ENCODE data around the gene TMIGD2. TPM values are rescaled to one million over a fixed set of nuclear protein-coding genes. Genes with fewer than 3 reads are reported as not detected.

Gene TMIGD2
- total RNA-seq (2014; rRNA removed; shearing (Covaris generic)), result not detected in 2 replicates

DNA sequence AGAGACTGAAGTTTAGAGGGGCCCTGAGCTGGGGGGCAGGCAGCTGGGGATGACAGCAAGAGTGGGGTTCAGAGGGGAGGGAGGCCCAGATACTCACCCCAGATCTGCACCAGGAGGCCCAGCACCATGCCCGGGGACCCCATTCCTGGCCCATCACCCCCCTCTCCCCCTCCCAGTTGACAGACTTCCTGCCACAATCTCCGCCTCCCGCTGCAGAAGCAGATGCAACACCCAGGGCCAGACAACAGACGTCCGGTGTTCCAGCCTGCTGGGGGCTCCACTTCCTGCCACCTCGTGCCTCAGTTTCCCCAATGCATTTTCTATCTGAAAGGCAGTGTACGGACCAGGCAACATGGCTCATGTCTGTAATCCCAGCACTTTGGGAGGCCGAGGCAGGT lies at the start of gene TMIGD2:
TSS of gene TMIGD2 (minus strand) at position 147 of the 398 bp plus-strand sequence. CDS start at position 143, 4 bp downstream.

GRCh38 chr19:4343370-4344307 lies 41.5 kb upstream of the TMIGD2 start, which contains the start of gene MPND:
Gene MPND, plus strand, starts transcription at chr19:4343562. Its CDS starts 32 bp downstream, at chr19:4343594.

GRCh38 chr19:4338441-4339355 lies 36.5 kb upstream of the TMIGD2 start, which contains the start of gene STAP2:
Gene STAP2, minus strand, starts transcription at chr19:4338827. Its CDS starts 74 bp downstream, at chr19:4338753.

GRCh38 chr19:4304538-4305256 lies 2.5 kb upstream of the TMIGD2 start, which contains the start of gene FSD1:
Gene FSD1, plus strand, starts transcription at chr19:4304598. Its CDS starts 149 bp downstream, at chr19:4304747.

GRCh38 chr19:4278419-4279266 lies 23.5 kb downstream of the TMIGD2 start, which contains the start of gene SHD:
Gene SHD, plus strand, starts transcription at chr19:4279266. Its CDS starts 798 bp downstream, at chr19:4280064.

GRCh38 chr19:4246767-4247593 lies 55.2 kb downstream of the TMIGD2 start, which contains the start of gene YJU2:
Gene YJU2, plus strand, starts transcription at chr19:4247080. Its CDS starts 67 bp downstream, at chr19:4247147.

Other genes starting within 250 kb of the TMIGD2 start
- gene ZBTB7A, start 235.5 kb downstream of the TMIGD2 start, total RNA-seq (2014; rRNA removed; shearing (Covaris generic)), result 19.4 and 25.3 TPM in 2 replicates
- 135 and 145 TPM in 2 replicates for gene MAP2K2, start 178.3 kb downstream of the TMIGD2 start, total RNA-seq (2014; rRNA removed; shearing (Covaris generic))
- not detected in 2 replicates for gene CREB3L3, start 148.8 kb downstream of the TMIGD2 start, total RNA-seq (2014; rRNA removed; shearing (Covaris generic))
- 26.9 and 28.0 TPM in 2 replicates for gene SIRT6, start 119.8 kb downstream of the TMIGD2 start, total RNA-seq (2014; rRNA removed; shearing (Covaris generic))
- 0.49 and 0.80 TPM in 2 replicates for gene ANKRD24, start 119.7 kb downstream of the TMIGD2 start, total RNA-seq (2014; rRNA removed; shearing (Covaris generic))
- gene EBI3, start 72.9 kb downstream of the TMIGD2 start, total RNA-seq (2014; rRNA removed; shearing (Covaris generic)), result 1.8 and 4.5 TPM in 2 replicates
- 48.2 and 48.4 TPM in 2 replicates for gene YJU2, start 55.3 kb downstream of the TMIGD2 start, total RNA-seq (2014; rRNA removed; shearing (Covaris generic))
- not detected in 2 replicates for gene SHD, start 23.1 kb downstream of the TMIGD2 start, total RNA-seq (2014; rRNA removed; shearing (Covaris generic))
- gene FSD1, start 2.2 kb upstream of the TMIGD2 start, total RNA-seq (2014; rRNA removed; shearing (Covaris generic)), result 46.5 and 48.8 TPM in 2 replicates
- 7.2 and 7.9 TPM in 2 replicates for gene STAP2, start 36.4 kb upstream of the TMIGD2 start, total RNA-seq (2014; rRNA removed; shearing (Covaris generic))
- 5.1 and 7.1 TPM in 2 replicates for gene MPND, start 41.2 kb upstream of the TMIGD2 start, total RNA-seq (2014; rRNA removed; shearing (Covaris generic))
- gene SH3GL1, start 98.2 kb upstream of the TMIGD2 start, total RNA-seq (2014; rRNA removed; shearing (Covaris generic)), result 79.5 and 85.0 TPM in 2 replicates
- 65.7 and 78.7 TPM in 2 replicates for gene CHAF1A, start 100.3 kb upstream of the TMIGD2 start, total RNA-seq (2014; rRNA removed; shearing (Covaris generic))
- gene UBXN6, start 155.4 kb upstream of the TMIGD2 start, total RNA-seq (2014; rRNA removed; shearing (Covaris generic)), result 80.4 and 87.6 TPM in 2 replicates
- 75.7 and 79.9 TPM in 2 replicates for gene HDGFL2, start 169.9 kb upstream of the TMIGD2 start, total RNA-seq (2014; rRNA removed; shearing (Covaris generic))
- gene PLIN4, start 216.1 kb upstream of the TMIGD2 start, total RNA-seq (2014; rRNA removed; shearing (Covaris generic)), result 3.9 and 4.1 TPM in 2 replicates
- gene PLIN5, start 232.8 kb upstream of the TMIGD2 start, total RNA-seq (2014; rRNA removed; shearing (Covaris generic)), result 0.15 and 1.4 TPM in 2 replicates
- 0.11 TPM in 1 of 2 replicates, not detected in the other for gene LRG1, start 237.6 kb upstream of the TMIGD2 start, total RNA-seq (2014; rRNA removed; shearing (Covaris generic))

Measured in A375 (cell line).